ENCODE results near the gene PSMF1. TPM values are rescaled to one million over a fixed set of nuclear protein-coding genes. Genes with fewer than 3 reads are reported as not detected.
"Not testable (repeated sequence)": the region's sequence is repeated elsewhere in the genome, so short reads cannot be mapped to it uniquely, and the experiment has no call there.

Gene PSMF1
- total RNA-seq, 2 donors from 2014 or later, result 97.6 to 114 TPM

GRCh38 chr20:1130058-1130694 is 11.8 kb downstream of the PSMF1 start:
- no peaks in the 10 kb centered on the region for H3K27me3 Mint-ChIP-seq
- H3K4me3 Mint-ChIP-seq, result peak overlapping the region; percentile 31
- peaks cover 24% of the 10 kb centered on the region for H3K36me3 Mint-ChIP-seq (ENCODE audit: low read depth)
- no peaks in the 10 kb centered on the region for H3K9me3 ChIP-seq (ENCODE audit: control insufficient read depth, low read length, poor library complexity, severe bottlenecking)
- DNase-seq (no peak), ATAC-seq (no peak)
- H3K4me1 Mint-ChIP-seq, result peaks cover 29% of the 10 kb centered on the region
- H3K27ac Mint-ChIP-seq, result peak overlapping the region; percentile 75

GRCh38 chr20:1130847-1131246 is 12.4 kb downstream of the PSMF1 start:
- Mint-ChIP-seq H3K27ac (peak overlapping the region; percentile 75), H3K4me3 (no peak overlapping the region), H3K4me1 (peaks cover 28% of the 10 kb centered on the region), H3K36me3 (ENCODE audit: low read depth) (peaks cover 24% of the 10 kb centered on the region), H3K27me3 (no peaks in the 10 kb centered on the region)
- DNase-seq (no peak), ATAC-seq (no peak)
- no peaks in the 10 kb centered on the region for H3K9me3 ChIP-seq (ENCODE audit: control insufficient read depth, low read length, poor library complexity, severe bottlenecking)

DNA sequence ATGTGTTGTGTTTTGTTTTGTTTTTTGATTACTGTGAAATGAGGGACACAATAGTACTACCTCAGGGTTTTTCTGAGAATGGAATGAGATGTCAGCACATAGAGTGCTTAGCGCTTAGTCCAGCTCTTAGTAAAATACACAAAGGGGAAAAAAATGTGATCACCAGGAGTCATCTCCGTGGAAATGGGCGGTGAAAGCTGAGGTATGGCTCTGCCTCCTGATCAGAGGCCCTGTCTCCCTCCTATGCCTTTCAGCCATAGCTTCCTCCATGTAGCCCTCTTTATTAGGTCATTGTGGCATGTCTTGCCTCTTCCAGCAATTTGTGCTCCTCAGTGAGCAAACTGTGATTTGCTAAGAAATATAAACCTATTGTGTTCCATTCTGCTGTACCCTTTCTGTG is 13.0 kb downstream of the PSMF1 start:
- no peak overlapping the region for H3K4me3 Mint-ChIP-seq
- peaks cover 21% of the 10 kb centered on the region for H3K36me3 Mint-ChIP-seq (ENCODE audit: low read depth)
- no peak for DNase-seq
- ATAC-seq, result no peak
- peaks cover 25% of the 10 kb centered on the region for H3K4me1 Mint-ChIP-seq
- H3K27me3 Mint-ChIP-seq, result no peaks in the 10 kb centered on the region
- H3K27ac Mint-ChIP-seq, result no peak overlapping the region
- H3K9me3 ChIP-seq (ENCODE audit: control insufficient read depth, low read length, poor library complexity, severe bottlenecking), result no peaks in the 10 kb centered on the region

DNA sequence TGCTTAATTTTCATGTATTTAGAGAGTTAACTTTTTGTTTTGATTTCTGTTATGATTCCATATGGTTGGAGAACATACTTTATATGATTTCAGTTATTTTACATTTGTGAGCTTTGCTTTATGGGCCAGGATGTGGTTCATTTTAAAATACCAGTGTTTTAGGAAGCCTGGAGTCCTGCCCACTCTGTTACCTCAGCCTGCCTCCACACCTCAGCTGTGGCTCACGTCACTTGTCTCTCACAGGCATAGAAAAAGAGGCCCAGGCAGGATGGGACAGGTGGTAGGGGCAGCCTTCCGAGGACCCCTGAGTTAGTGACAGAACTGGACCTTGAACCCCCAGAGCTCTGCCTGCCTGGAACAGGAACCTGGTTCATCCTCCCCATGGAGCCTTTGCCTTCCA is 16.0 kb downstream of the PSMF1 start:
- no peaks in the 10 kb centered on the region for H3K9me3 ChIP-seq (ENCODE audit: control insufficient read depth, low read length, poor library complexity, severe bottlenecking)
- ATAC-seq, result no peak
- no peak overlapping the region for H3K27ac Mint-ChIP-seq
- no peak overlapping the region for H3K4me3 Mint-ChIP-seq
- DNase-seq, result no peak
- H3K36me3 Mint-ChIP-seq (ENCODE audit: low read depth), result peaks cover 17% of the 10 kb centered on the region
- H3K4me1 Mint-ChIP-seq, result peaks cover 23% of the 10 kb centered on the region
- H3K27me3 Mint-ChIP-seq, result no peaks in the 10 kb centered on the region

DNA sequence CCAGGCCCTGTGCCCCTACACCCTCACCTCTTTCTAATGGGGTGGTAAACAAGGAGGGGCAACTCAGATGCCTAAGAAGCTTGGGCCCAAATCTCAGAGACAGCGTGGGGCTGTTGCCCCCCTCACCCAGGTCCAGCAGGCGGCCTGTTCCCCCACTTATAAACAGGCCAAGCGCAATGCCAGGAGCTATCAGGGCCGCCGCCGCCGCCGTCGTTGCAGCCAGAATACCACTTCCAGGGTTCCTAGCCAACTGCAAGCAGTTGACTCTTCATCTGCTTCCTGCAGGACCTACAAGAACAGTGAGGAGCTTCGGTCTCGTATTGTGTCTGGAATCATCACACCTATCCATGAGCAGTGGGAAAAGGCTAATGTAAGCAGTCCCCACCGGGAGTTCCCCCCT is 16.4 kb downstream of the PSMF1 start:
- ATAC-seq, result no peak
- peaks cover 21% of the 10 kb centered on the region for H3K4me1 Mint-ChIP-seq
- no peaks in the 10 kb centered on the region for H3K9me3 ChIP-seq (ENCODE audit: control insufficient read depth, low read length, poor library complexity, severe bottlenecking)
- no peak overlapping the region for H3K4me3 Mint-ChIP-seq
- H3K27me3 Mint-ChIP-seq, result no peaks in the 10 kb centered on the region
- no peak for DNase-seq
- peaks cover 16% of the 10 kb centered on the region for H3K36me3 Mint-ChIP-seq (ENCODE audit: low read depth)
- no peak overlapping the region for H3K27ac Mint-ChIP-seq

DNA sequence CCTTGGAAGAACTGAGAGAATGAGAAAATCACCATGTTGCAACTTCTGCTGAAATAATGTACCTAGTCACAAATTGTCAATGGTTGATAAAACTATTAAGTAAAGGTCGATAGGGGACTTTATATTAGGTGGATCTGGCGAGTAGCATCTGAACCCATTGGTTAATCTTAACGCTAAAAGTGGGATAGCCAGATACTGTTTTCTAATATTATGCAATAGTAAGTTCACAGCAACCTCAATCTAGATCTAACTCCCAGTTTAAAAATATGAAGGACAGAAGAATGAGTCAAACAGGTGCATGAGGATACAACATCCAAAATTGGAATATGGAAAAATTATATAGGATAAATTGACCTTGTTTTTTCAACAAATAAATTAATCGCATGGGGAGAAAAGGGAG is 18.8 kb downstream of the PSMF1 start:
- peak overlapping the region; percentile 16 for H3K27ac Mint-ChIP-seq
- ATAC-seq, result no peak

GRCh38 chr20:1144401-1145172 is 26.2 kb downstream of the PSMF1 start:
- H3K36me3 Mint-ChIP-seq (ENCODE audit: low read depth), result peaks cover 11% of the 10 kb centered on the region
- H3K27me3 Mint-ChIP-seq, result no peaks in the 10 kb centered on the region
- peaks cover 21% of the 10 kb centered on the region for H3K4me1 Mint-ChIP-seq
- no peak for DNase-seq
- H3K9me3 ChIP-seq (ENCODE audit: control insufficient read depth, low read length, poor library complexity, severe bottlenecking), result no peaks in the 10 kb centered on the region
- peak overlapping the region; percentile 21 for H3K27ac Mint-ChIP-seq
- no peak overlapping the region for H3K4me3 Mint-ChIP-seq
- peak; percentile 50 for ATAC-seq

More for the DNA sequence above, 18.8 kb downstream of the PSMF1 start:
- Mint-ChIP-seq H3K4me1 (peaks cover 14% of the 10 kb centered on the region), H3K27me3 (no peaks in the 10 kb centered on the region), H3K4me3 (no peak overlapping the region), H3K36me3 (ENCODE audit: low read depth) (peaks cover 10% of the 10 kb centered on the region)
- H3K9me3 ChIP-seq (ENCODE audit: control insufficient read depth, low read length, poor library complexity, severe bottlenecking), result no peaks in the 10 kb centered on the region
- DNase-seq, result no peak

- H3K36me3 Mint-ChIP-seq (ENCODE audit: low read depth), result peaks cover 12% of the 10 kb centered on the region
These were observed 28.6 kb downstream of the PSMF1 start for GRCh38 chr20:1146957-1147356.

GRCh38 chr20:1149812-1150211 is 31.4 kb downstream of the PSMF1 start:
- H3K36me3 Mint-ChIP-seq (ENCODE audit: low read depth), result peaks cover 17% of the 10 kb centered on the region
- DNase-seq; H3K27me3 Mint-ChIP-seq; H3K4me3 Mint-ChIP-seq; H3K27ac Mint-ChIP-seq; H3K9me3 ChIP-seq (ENCODE audit: control insufficient read depth, low read length, poor library complexity, severe bottlenecking); ATAC-seq: not testable (repeated sequence)
- H3K4me1 Mint-ChIP-seq, result peaks cover 24% of the 10 kb centered on the region

More at GRCh38 chr20:1146957-1147356, 28.6 kb downstream of the PSMF1 start:
- no peaks in the 10 kb centered on the region for H3K9me3 ChIP-seq (ENCODE audit: control insufficient read depth, low read length, poor library complexity, severe bottlenecking)
- Mint-ChIP-seq H3K27me3 (no peaks in the 10 kb centered on the region), H3K27ac (peak overlapping the region; percentile 72), H3K4me1 (peaks cover 25% of the 10 kb centered on the region), H3K4me3 (no peak overlapping the region)
- DNase-seq (no peak), ATAC-seq (no peak)

DNA sequence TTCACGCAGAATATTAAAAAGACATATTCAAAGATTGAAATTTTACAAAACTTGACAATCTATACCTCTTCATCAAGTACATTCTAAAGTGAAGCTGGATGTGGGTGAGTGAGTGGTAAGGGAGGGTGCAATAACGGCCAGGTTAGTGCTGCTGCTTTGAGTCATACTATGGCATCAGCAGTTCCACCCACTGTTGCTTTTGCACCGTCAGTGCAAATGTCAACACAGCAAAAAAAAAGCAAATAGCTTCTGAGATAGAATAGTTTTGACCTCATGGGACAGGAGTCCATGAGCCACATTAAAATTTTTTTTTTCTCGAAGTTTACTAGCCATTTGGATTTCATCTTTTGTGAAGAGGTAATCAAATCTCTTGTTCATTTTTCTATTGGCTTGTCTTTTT is 31.8 kb downstream of the PSMF1 start:
- Mint-ChIP-seq H3K27ac (no peak overlapping the region), H3K36me3 (ENCODE audit: low read depth) (peaks cover 17% of the 10 kb centered on the region), H3K4me1 (peaks cover 24% of the 10 kb centered on the region), H3K27me3 (no peaks in the 10 kb centered on the region), H3K4me3 (no peak overlapping the region)
- H3K9me3 ChIP-seq (ENCODE audit: control insufficient read depth, low read length, poor library complexity, severe bottlenecking), result no peaks in the 10 kb centered on the region
- DNase-seq, result no peak
- peak; percentile 35 for ATAC-seq

DNA sequence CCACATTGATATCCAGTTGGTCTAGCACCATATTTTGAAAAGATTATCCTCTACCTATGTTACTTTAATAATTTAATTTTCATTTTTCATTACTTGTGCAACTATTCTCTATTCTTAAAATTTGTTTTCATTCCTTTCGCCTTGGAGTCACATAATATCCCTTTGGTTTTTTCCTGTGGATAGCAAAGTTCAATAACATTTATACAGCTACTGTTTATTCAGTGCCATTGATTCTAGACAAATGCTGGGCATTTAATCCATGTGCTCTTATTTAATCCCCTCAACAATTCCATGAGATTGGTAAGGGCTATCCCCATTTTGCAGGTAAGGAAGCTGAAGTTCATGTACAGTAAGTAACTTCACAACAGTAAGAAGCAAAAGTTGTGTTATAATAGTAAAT is 32.6 kb downstream of the PSMF1 start:
- ATAC-seq (no peak), DNase-seq (no peak)
- Mint-ChIP-seq H3K4me1 (peaks cover 22% of the 10 kb centered on the region), H3K36me3 (ENCODE audit: low read depth) (peaks cover 16% of the 10 kb centered on the region), H3K27ac (no peak overlapping the region), H3K27me3 (no peaks in the 10 kb centered on the region), H3K4me3 (no peak overlapping the region)
- no peaks in the 10 kb centered on the region for H3K9me3 ChIP-seq (ENCODE audit: control insufficient read depth, low read length, poor library complexity, severe bottlenecking)

- no peaks in the 10 kb centered on the region for H3K9me3 ChIP-seq (ENCODE audit: control insufficient read depth, low read length, poor library complexity, severe bottlenecking)
- peaks cover 10% of the 10 kb centered on the region for H3K36me3 Mint-ChIP-seq (ENCODE audit: low read depth)
- no peak overlapping the region for H3K27ac Mint-ChIP-seq
These were observed 35.8 kb downstream of the PSMF1 start for GRCh38 chr20:1154226-1154625.

DNA sequence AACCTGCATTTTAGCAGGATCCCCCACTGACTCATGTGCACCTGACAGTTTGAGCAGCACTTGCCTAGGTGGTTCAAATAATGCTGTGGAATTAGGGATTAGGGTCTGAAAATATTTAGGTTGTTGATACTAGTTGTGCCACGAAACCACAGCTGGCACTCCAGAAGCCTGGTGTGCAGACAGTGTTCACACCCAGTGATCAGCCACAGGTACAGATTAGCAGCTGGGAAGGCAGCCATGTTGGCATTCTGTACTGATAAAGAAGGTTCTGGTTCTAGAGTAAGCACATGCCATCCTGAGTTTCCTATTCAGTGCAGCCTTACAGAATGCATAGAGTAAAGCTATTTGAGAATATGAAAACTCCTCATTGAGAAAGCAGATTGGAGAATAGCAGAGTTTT is 36.3 kb downstream of the PSMF1 start:
- H3K4me3 Mint-ChIP-seq, result no peak overlapping the region
- H3K27ac Mint-ChIP-seq, result no peak overlapping the region
- no peaks in the 10 kb centered on the region for H3K9me3 ChIP-seq (ENCODE audit: control insufficient read depth, low read length, poor library complexity, severe bottlenecking)
- peaks cover 19% of the 10 kb centered on the region for H3K4me1 Mint-ChIP-seq
- H3K27me3 Mint-ChIP-seq, result no peaks in the 10 kb centered on the region
- ATAC-seq, result no peak
- DNase-seq, result no peak
- peaks cover 10% of the 10 kb centered on the region for H3K36me3 Mint-ChIP-seq (ENCODE audit: low read depth)

More at GRCh38 chr20:1154226-1154625, 35.8 kb downstream of the PSMF1 start:
- no peak for DNase-seq
- H3K4me1 Mint-ChIP-seq, result peaks cover 19% of the 10 kb centered on the region
- H3K27me3 Mint-ChIP-seq, result no peaks in the 10 kb centered on the region
- H3K4me3 Mint-ChIP-seq, result no peak overlapping the region
- no peak for ATAC-seq

- Mint-ChIP-seq H3K4me1 (peaks cover 19% of the 10 kb centered on the region), H3K27me3 (no peaks in the 10 kb centered on the region), H3K27ac (no peak overlapping the region), H3K36me3 (ENCODE audit: low read depth) (peaks cover 11% of the 10 kb centered on the region), H3K4me3 (no peak overlapping the region)
- H3K9me3 ChIP-seq (ENCODE audit: control insufficient read depth, low read length, poor library complexity, severe bottlenecking), result no peaks in the 10 kb centered on the region
- DNase-seq (no peak), ATAC-seq (no peak)
These were observed 36.9 kb downstream of the PSMF1 start for GRCh38 chr20:1155342-1155741.

All from T-helper 17 cell (primary cell).